NCI-H446 treated with DMSO at 0.1 percent for 48 hours (cell line): ENCODE data around the gene PIAS1.
"Not testable (repeated sequence)": the region's sequence is repeated elsewhere in the genome, so short reads cannot be mapped to it uniquely, and the experiment has no call there.

Source experiments
- DNase-seq: peaks from one replicate; lab custom pipeline; 2025; lab: John Stamatoyannopoulos, UW

The PIAS1 gene

GRCh38 chr15:68234520-68234919 is 180.4 kb downstream of the PIAS1 start:
- DNase-seq = not testable (repeated sequence)

- DNase-seq = no peak
These were observed 180.9 kb downstream of the PIAS1 start for GRCh38 chr15:68235022-68235421.

GRCh38 chr15:68239025-68239424 is 184.9 kb downstream of the PIAS1 start:
- no peak for DNase-seq

GRCh38 chr15:68241088-68241935 is 187.2 kb downstream of the PIAS1 start:
- no peak for DNase-seq
